Neural cell (in vitro differentiated cells): ENCODE data around the gene FZD7.

Experiments used
- POLR2AphosphoS5 ChIP-seq: IDR thresholded peaks from 2 replicates; pipeline ENCODE4 v1.6.1; 2012
- RAD21 ChIP-seq: fragments of 450-650 bp; conservative IDR thresholded peaks from 2 replicates; pipeline ENCODE4 v1.6.1; 2014; ENCODE audit warnings: antibody characterized with exemption, mild to moderate bottlenecking, moderate library complexity
- TF ChIP-seq, protein P1 (sequence below): fragments of 450-650 bp; IDR thresholded peaks from 2 replicates; pipeline ENCODE4 v1.5.1; 2014; ENCODE audit warnings: antibody characterized with exemption, mild to moderate bottlenecking, moderate library complexity; ENCODE audit not compliant: poor library complexity, severe bottlenecking
- TF ChIP-seq, protein P2 (sequence below): IDR thresholded peaks from 2 replicates; pipeline ENCODE4 v1.6.1; 2012; ENCODE audit warnings: borderline replicate concordance

DNA sequence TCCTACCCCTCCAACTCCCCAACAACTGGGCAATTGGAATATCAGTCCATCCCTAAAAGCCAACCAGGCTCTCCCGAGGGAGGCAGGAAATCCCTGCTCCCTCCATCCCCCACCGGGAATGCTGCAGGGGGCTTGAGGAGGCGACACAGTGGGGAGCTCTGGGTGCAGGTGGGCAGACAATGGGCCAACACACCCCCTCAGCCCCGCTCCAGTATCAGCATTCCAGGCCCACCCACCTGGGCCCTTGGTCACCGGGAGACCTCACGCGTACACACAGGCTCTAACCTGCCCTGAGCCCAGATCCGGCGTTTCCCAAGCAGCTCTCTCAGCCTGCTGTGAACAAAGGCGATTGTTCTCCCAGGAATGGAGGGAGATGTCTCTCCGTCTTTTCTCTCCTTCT lies 37.6 kb upstream of the FZD7 start:
- TF ChIP-seq, protein P1, sequence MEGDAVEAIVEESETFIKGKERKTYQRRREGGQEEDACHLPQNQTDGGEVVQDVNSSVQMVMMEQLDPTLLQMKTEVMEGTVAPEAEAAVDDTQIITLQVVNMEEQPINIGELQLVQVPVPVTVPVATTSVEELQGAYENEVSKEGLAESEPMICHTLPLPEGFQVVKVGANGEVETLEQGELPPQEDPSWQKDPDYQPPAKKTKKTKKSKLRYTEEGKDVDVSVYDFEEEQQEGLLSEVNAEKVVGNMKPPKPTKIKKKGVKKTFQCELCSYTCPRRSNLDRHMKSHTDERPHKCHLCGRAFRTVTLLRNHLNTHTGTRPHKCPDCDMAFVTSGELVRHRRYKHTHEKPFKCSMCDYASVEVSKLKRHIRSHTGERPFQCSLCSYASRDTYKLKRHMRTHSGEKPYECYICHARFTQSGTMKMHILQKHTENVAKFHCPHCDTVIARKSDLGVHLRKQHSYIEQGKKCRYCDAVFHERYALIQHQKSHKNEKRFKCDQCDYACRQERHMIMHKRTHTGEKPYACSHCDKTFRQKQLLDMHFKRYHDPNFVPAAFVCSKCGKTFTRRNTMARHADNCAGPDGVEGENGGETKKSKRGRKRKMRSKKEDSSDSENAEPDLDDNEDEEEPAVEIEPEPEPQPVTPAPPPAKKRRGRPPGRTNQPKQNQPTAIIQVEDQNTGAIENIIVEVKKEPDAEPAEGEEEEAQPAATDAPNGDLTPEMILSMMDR: no peak
- TF ChIP-seq POLR2AphosphoS5: no peak
- no peak for TF ChIP-seq RAD21
- TF ChIP-seq, protein P2, sequence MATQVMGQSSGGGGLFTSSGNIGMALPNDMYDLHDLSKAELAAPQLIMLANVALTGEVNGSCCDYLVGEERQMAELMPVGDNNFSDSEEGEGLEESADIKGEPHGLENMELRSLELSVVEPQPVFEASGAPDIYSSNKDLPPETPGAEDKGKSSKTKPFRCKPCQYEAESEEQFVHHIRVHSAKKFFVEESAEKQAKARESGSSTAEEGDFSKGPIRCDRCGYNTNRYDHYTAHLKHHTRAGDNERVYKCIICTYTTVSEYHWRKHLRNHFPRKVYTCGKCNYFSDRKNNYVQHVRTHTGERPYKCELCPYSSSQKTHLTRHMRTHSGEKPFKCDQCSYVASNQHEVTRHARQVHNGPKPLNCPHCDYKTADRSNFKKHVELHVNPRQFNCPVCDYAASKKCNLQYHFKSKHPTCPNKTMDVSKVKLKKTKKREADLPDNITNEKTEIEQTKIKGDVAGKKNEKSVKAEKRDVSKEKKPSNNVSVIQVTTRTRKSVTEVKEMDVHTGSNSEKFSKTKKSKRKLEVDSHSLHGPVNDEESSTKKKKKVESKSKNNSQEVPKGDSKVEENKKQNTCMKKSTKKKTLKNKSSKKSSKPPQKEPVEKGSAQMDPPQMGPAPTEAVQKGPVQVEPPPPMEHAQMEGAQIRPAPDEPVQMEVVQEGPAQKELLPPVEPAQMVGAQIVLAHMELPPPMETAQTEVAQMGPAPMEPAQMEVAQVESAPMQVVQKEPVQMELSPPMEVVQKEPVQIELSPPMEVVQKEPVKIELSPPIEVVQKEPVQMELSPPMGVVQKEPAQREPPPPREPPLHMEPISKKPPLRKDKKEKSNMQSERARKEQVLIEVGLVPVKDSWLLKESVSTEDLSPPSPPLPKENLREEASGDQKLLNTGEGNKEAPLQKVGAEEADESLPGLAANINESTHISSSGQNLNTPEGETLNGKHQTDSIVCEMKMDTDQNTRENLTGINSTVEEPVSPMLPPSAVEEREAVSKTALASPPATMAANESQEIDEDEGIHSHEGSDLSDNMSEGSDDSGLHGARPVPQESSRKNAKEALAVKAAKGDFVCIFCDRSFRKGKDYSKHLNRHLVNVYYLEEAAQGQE: no peak
